Endodermal cell (in vitro differentiated cells): ENCODE measurements around the gene CPT1A. TPM values are rescaled to one million over a fixed set of nuclear protein-coding genes. Genes with fewer than 3 reads are reported as not detected.

Experiments
- DNase-seq: peaks from one replicate; pipeline ENCODE4 v3.0.0-alpha.2; 2017
- H3K27ac ChIP-seq: 2 replicates; pipeline ENCODE4 v1.5.1; 2013; ENCODE audit warnings: mild to moderate bottlenecking, low read depth, low read length, moderate library complexity
- H3K27me3 ChIP-seq: 2 replicates; pipeline ENCODE4 v1.6.1; 2013; ENCODE audit warnings: mild to moderate bottlenecking, low read length, moderate library complexity; ENCODE audit not compliant: insufficient read depth, control insufficient read depth, poor library complexity, severe bottlenecking
- H3K36me3 ChIP-seq: 2 replicates; pipeline ENCODE4 v1.7.0; 2013; ENCODE audit warnings: mild to moderate bottlenecking, low read length, moderate library complexity; ENCODE audit not compliant: control insufficient read depth, insufficient read depth
- H3K4me1 ChIP-seq: one replicate; pipeline ENCODE4 v1.7.0; 2013; ENCODE audit warnings: low read length; ENCODE audit not compliant: control insufficient read depth, insufficient read depth
- H3K4me3 ChIP-seq: 2 replicates; pipeline ENCODE4 v1.5.1; 2013; ENCODE audit warnings: mild to moderate bottlenecking, low read length, moderate library complexity
- H3K9ac ChIP-seq: 2 replicates; pipeline ENCODE4 v1.6.1; 2013; ENCODE audit warnings: mild to moderate bottlenecking, low read length, moderate library complexity; ENCODE audit not compliant: poor library complexity, severe bottlenecking; ENCODE audit errors: extremely low read depth
- H3K9me3 ChIP-seq: 2 replicates; pipeline ENCODE4 v1.6.1; 2013; ENCODE audit warnings: mild to moderate bottlenecking, low read length, moderate library complexity; ENCODE audit not compliant: control insufficient read depth
- H3K27ac Mint-ChIP-seq: 2 replicates; pipeline ENCODE4 v1.8.0; 2020; ENCODE audit warnings: mixed read lengths
- H3K27me3 Mint-ChIP-seq: 2 replicates; pipeline ENCODE4 v1.8.0; 2021; ENCODE audit warnings: mild to moderate bottlenecking, mixed read lengths; ENCODE audit not compliant: insufficient read depth
- H3K36me3 Mint-ChIP-seq: 2 replicates; pipeline ENCODE4 v1.8.0; 2020; ENCODE audit warnings: low read depth, mixed read lengths
- H3K4me1 Mint-ChIP-seq: 2 replicates; pipeline ENCODE4 v1.8.0; 2020; ENCODE audit warnings: mixed read lengths
- H3K4me3 Mint-ChIP-seq: 2 replicates; pipeline ENCODE4 v1.8.0; 2020; ENCODE audit warnings: mild to moderate bottlenecking, moderate library complexity, mixed read lengths
- H3K9me3 Mint-ChIP-seq: 2 replicates; pipeline ENCODE4 v1.8.0; 2020; ENCODE audit warnings: mild to moderate bottlenecking, mixed read lengths
- CTCF ChIP-seq: fragments of 200-600 bp; sonication (generic); conservative IDR thresholded peaks from 2 replicates; pipeline ENCODE4 v1.5.0; 2021; ENCODE audit warnings: antibody characterized with exemption, mild to moderate bottlenecking
- WGBS, 2 experiments: methylation state at CpG; one replicate each; pipeline versions ENCODE4 v1.1.5 to v1.1.7; 2013; ENCODE audit warnings: missing lambda C conversion rate in 2 of 2, mixed read lengths in 1 of 2; ENCODE audit not compliant: insufficient coverage in 1 of 2, insufficient read length in 1 of 2; 5-methylcytosine and 5-hydroxymethylcytosine counted together
- total RNA-seq, 2 donors: library from RNA; stranded (reverse); fragmentation: NEBNext Ultra II Directional in 1 of 2; extraction: Animal tissue kit (Norgen Biotek cat#: 25700) in 1 of 2; gene quantifications; 2 replicates in 1 of 2; 3 replicates in 1 of 2; pipeline ENCODE4 v1.2.1, GENCODE V29; 2021

Gene CPT1A
- total RNA-seq, 2 donors from 2014 or later, result 3.3 to 7.3 TPM

GRCh38 chr11:68812526-68812925 is 29.2 kb downstream of the CPT1A start:
- H3K4me3 Mint-ChIP-seq, result no peak overlapping the region
- H3K4me1 Mint-ChIP-seq, result no peaks in the 10 kb centered on the region
- no peak overlapping the region for H3K4me3 ChIP-seq
- H3K27me3 Mint-ChIP-seq, result no peaks in the 10 kb centered on the region
- H3K36me3 ChIP-seq, result no peaks in the 10 kb centered on the region
- H3K27ac Mint-ChIP-seq, result no peak overlapping the region
- no peaks in the 10 kb centered on the region for H3K9me3 Mint-ChIP-seq
- 93 to 95% methylated on average over 11 to 15 of the region's 15 CpGs for WGBS, 2 experiments
- TF ChIP-seq CTCF, result no peak
- no peaks in the 10 kb centered on the region for H3K4me1 ChIP-seq
- H3K9me3 ChIP-seq, result no peaks in the 10 kb centered on the region
- no peak overlapping the region for H3K27ac ChIP-seq
- H3K36me3 Mint-ChIP-seq, result peaks cover 6% of the 10 kb centered on the region
- H3K9ac ChIP-seq, result no peak overlapping the region
- H3K27me3 ChIP-seq, result no peaks in the 10 kb centered on the region
- DNase-seq, result no peak

- WGBS, 2 experiments, result 89 to 95% methylated on average over 7 of the region's 7 CpGs
- no peak overlapping the region for H3K9ac ChIP-seq
- H3K4me3 ChIP-seq, result no peak overlapping the region
- H3K27ac ChIP-seq, result no peak overlapping the region
- no peaks in the 10 kb centered on the region for H3K27me3 ChIP-seq
- H3K4me1 ChIP-seq, result no peaks in the 10 kb centered on the region
- no peak for TF ChIP-seq CTCF
- no peaks in the 10 kb centered on the region for H3K4me1 Mint-ChIP-seq
- no peak overlapping the region for H3K4me3 Mint-ChIP-seq
- H3K27me3 Mint-ChIP-seq, result no peaks in the 10 kb centered on the region
- no peak overlapping the region for H3K27ac Mint-ChIP-seq
- peaks cover 6% of the 10 kb centered on the region for H3K36me3 Mint-ChIP-seq
- no peaks in the 10 kb centered on the region for H3K36me3 ChIP-seq
- no peaks in the 10 kb centered on the region for H3K9me3 ChIP-seq
- DNase-seq, result no peak
- H3K9me3 Mint-ChIP-seq, result no peaks in the 10 kb centered on the region
Measured at GRCh38 chr11:68810164-68810563, 31.6 kb downstream of the CPT1A start.

DNA sequence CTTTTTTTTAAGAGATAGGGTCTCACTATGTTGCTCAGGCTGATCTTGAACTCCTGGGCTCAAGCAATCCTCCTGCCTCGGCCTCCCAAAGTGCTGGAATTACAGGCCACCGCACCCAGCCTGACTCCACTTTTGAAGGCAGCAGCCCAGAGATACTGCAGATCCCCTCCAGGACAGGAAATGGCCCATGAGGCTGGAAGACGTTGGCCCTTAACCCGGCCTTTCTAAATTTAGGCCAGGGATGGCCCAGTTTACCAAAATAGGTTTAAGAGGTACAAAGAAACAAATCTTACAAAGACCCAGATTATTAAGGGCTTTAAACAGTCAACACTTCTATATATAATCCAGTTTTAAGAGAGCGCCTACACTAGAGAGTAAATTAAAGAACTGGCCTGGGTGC is 32.2 kb downstream of the CPT1A start:
- H3K4me1 ChIP-seq, result no peaks in the 10 kb centered on the region
- no peaks in the 10 kb centered on the region for H3K36me3 ChIP-seq
- H3K27ac ChIP-seq, result no peak overlapping the region
- WGBS, 2 experiments, result 90 to 98% methylated on average over 4 to 5 of the region's 5 CpGs
- Mint-ChIP-seq H3K27ac (no peak overlapping the region), H3K9me3 (no peaks in the 10 kb centered on the region), H3K27me3 (no peaks in the 10 kb centered on the region), H3K36me3 (peaks cover 4% of the 10 kb centered on the region), H3K4me1 (no peaks in the 10 kb centered on the region), H3K4me3 (no peak overlapping the region)
- H3K4me3 ChIP-seq, result no peak overlapping the region
- no peak overlapping the region for H3K9ac ChIP-seq
- no peaks in the 10 kb centered on the region for H3K9me3 ChIP-seq
- no peak for DNase-seq
- TF ChIP-seq CTCF, result no peak
- H3K27me3 ChIP-seq, result no peaks in the 10 kb centered on the region
